Activated CD8-positive, alpha-beta T cell treated with anti-CD3 and anti-CD28 coated beads for 36 hours (primary cell): ENCODE measurements around the gene TMEM141. TPM values are rescaled to one million over a fixed set of nuclear protein-coding genes. Genes with fewer than 3 reads are reported as not detected.
"Not testable (repeated sequence)": the region's sequence is repeated elsewhere in the genome, so short reads cannot be mapped to it uniquely, and the experiment has no call there.

Experiments used
- ATAC-seq: fragments of 200-7000 bp; cut with Tn5 transposase; one replicate; pipeline ENCODE4 v1.10.0; 2021; ENCODE audit warnings: mild to moderate bottlenecking, moderate library complexity
- CTCF ChIA-PET: fragments of 350-600 bp; sonication (Branson Sonifier 250); formaldehyde crosslinking; loops from one replicate; lab custom pipeline; 2021; ENCODE audit warnings: antibody characterized with exemption; lab: Charles Lee
- POLR2A ChIA-PET: fragments of 350-600 bp; sonication (Branson Sonifier 250); formaldehyde crosslinking; loops from one replicate; lab custom pipeline; 2021; ENCODE audit warnings: antibody characterized with exemption; lab: Charles Lee
- DNase-seq: peaks from one replicate; pipeline ENCODE4 v3.0.0-alpha.2; 2020
- H3K27ac Mint-ChIP-seq: one replicate; pipeline ENCODE4 v1.8.0; 2021; ENCODE audit warnings: mild to moderate bottlenecking, mixed read lengths
- H3K27me3 Mint-ChIP-seq: one replicate; pipeline ENCODE4 v1.8.0; 2021; ENCODE audit warnings: mixed read lengths
- H3K36me3 Mint-ChIP-seq: one replicate; pipeline ENCODE4 v1.8.0; 2021; ENCODE audit warnings: low read depth, mixed read lengths
- H3K4me1 Mint-ChIP-seq: one replicate; pipeline ENCODE4 v1.8.0; 2021; ENCODE audit warnings: low read depth, mixed read lengths
- H3K4me3 Mint-ChIP-seq: one replicate; pipeline ENCODE4 v1.8.0; 2021; ENCODE audit warnings: mild to moderate bottlenecking, moderate library complexity, mixed read lengths
- H3K9me3 Mint-ChIP-seq: one replicate; pipeline ENCODE4 v1.8.0; 2021; ENCODE audit warnings: mixed read lengths
- intact Hi-C: fragments of 100-400 bp; cut with micrococcal nuclease; formaldehyde crosslinking; loops from one replicate; pipeline ENCODE4 v1.10.0; 2022
- total RNA-seq, 2 experiments: library from RNA; stranded (reverse); gene quantifications; one replicate each; pipeline ENCODE4 v1.2.3, GENCODE V29; 2021
- TF ChIP-seq, protein P1 (sequence below): fragments of 200-600 bp; IDR thresholded peaks from one replicate; pipeline ENCODE4 v1.8.0; 2022; ENCODE audit warnings: antibody characterized with exemption, mild to moderate bottlenecking

Gene TMEM141
- total RNA-seq, 2 experiments from 2014 or later, result 50.6 to 51.1 TPM

DNA sequence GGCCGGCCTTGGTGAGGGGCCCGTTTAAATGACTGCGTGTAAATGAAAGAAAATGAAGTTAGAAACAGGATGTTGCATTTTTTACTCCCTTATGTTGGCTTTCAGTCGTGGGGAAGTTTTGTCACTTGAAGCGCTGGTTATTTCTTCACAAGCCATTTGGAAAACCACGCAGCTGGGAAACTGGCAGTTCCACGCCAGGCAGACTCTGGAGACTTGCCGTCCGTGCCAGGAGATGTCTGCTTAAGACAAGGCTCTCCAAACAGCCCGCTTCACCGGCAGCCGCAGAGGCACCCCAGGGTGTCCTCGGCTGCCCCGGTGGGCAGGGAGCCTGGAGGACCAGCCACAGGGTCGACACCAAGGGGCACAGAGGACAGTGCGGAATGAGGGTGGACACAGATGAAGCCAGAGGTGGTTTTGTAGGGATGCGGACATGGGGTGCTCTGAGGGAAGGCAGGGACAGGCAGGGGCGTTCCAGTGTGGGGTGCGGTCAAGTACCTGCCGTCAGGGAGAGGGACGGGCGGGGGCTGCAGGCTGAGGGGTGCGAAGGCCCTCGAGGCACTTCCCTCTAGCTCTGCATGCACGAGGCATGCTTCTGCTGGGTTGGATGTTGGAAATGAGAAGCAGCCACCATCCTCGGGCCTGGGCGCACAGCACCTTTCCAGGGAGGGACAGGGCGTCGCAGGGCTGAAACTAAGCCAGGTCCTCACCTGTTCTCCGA is 40.0 kb downstream of the TMEM141 start:
- Mint-ChIP-seq H3K9me3 (no peaks in the 10 kb centered on the region), H3K27ac (no peak overlapping the region)
- CTCF ChIA-PET, result no interaction called here

DNA sequence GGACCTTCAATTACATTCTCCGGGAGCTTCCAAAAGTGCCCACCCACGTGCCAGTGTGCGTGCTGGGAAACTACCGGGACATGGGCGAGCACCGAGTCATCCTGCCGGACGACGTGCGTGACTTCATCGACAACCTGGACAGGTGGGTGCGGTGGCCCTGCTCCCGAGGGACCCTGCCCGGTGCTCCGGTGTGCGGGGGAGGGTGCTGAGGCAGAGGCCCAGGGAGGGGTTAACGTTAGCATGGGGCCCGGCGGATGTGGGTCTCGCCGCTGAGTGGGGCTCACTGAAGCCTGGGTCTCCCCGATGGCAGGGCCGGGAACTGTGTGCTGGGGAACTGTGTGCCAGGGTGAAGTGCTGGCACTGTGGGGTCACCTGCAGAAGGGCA is 40.6 kb downstream of the TMEM141 start:
- ATAC-seq (no peak), DNase-seq (no peak)
- peaks cover 3% of the 10 kb centered on the region for H3K36me3 Mint-ChIP-seq
- no peak overlapping the region for H3K4me3 Mint-ChIP-seq
- intact Hi-C loops, result no loop called here
- H3K27me3 Mint-ChIP-seq, result no peaks in the 10 kb centered on the region
- no peak overlapping the region for H3K27ac Mint-ChIP-seq
- ChIA-PET CTCF (interaction anchor here (1.2 kb wide), 1 partner anchor 10 kb away, joined by 3 read pairs; no protein-coding TSS in a partner anchor), POLR2A (interaction anchor here (1.2 kb wide), 1 partner anchor 8 kb away, joined by 3 read pairs; no protein-coding TSS in a partner anchor)
- TF ChIP-seq, protein P1, sequence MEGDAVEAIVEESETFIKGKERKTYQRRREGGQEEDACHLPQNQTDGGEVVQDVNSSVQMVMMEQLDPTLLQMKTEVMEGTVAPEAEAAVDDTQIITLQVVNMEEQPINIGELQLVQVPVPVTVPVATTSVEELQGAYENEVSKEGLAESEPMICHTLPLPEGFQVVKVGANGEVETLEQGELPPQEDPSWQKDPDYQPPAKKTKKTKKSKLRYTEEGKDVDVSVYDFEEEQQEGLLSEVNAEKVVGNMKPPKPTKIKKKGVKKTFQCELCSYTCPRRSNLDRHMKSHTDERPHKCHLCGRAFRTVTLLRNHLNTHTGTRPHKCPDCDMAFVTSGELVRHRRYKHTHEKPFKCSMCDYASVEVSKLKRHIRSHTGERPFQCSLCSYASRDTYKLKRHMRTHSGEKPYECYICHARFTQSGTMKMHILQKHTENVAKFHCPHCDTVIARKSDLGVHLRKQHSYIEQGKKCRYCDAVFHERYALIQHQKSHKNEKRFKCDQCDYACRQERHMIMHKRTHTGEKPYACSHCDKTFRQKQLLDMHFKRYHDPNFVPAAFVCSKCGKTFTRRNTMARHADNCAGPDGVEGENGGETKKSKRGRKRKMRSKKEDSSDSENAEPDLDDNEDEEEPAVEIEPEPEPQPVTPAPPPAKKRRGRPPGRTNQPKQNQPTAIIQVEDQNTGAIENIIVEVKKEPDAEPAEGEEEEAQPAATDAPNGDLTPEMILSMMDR, result no peak
- no peaks in the 10 kb centered on the region for H3K9me3 Mint-ChIP-seq
- no peaks in the 10 kb centered on the region for H3K4me1 Mint-ChIP-seq

More for the DNA sequence above, 40.0 kb downstream of the TMEM141 start:
- DNase-seq (no peak), ATAC-seq (no peak)
- no peak overlapping the region for H3K4me3 Mint-ChIP-seq
- H3K4me1 Mint-ChIP-seq, result no peaks in the 10 kb centered on the region
- H3K36me3 Mint-ChIP-seq, result peaks cover 4% of the 10 kb centered on the region
- TF ChIP-seq, protein P1, result no peak
- H3K27me3 Mint-ChIP-seq, result no peaks in the 10 kb centered on the region
- intact Hi-C loops, result no loop called here
- POLR2A ChIA-PET, result interaction anchor here (1.2 kb wide), 1 partner anchor 9 kb away, joined by 3 read pairs; no protein-coding TSS in a partner anchor

DNA sequence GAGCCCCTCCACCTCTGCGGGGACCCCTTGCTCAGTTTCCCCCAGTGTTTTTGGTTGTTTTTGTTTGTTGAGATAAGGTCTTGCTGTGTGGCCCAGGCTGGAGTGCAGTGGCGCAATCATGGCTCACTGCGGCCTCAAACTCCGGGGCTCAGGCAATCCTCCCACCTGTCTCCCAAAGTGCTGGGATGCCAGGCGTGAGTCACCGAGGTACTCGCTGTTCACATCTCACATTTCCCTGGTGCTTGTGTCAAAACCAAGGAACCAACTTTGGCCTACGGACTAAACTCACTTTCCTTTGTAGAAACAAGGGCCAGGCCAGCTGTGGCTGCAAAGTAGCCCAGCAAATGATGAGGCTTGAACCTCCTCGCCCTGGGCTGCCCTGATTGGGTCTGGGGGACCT is 41.4 kb downstream of the TMEM141 start:
- no peaks in the 10 kb centered on the region for H3K27me3 Mint-ChIP-seq
- TF ChIP-seq, protein P1, result no peak
- no peaks in the 10 kb centered on the region for H3K9me3 Mint-ChIP-seq
- no peak for ATAC-seq
- CTCF ChIA-PET, result interaction anchor here (0.6 to 1.2 kb wide), 2 partner anchors 9 to 244 kb away, joined by 3 read pairs; no protein-coding TSS in a partner anchor
- H3K27ac Mint-ChIP-seq, result no peak overlapping the region
- DNase-seq, result no peak
- H3K4me3 Mint-ChIP-seq, result no peak overlapping the region
- peaks cover 3% of the 10 kb centered on the region for H3K36me3 Mint-ChIP-seq
- H3K4me1 Mint-ChIP-seq, result no peaks in the 10 kb centered on the region
- POLR2A ChIA-PET, result interaction anchor here (1.2 kb wide), 1 partner anchor 8 kb away, joined by 3 read pairs; no protein-coding TSS in a partner anchor
- intact Hi-C loops, result no loop called here

DNA sequence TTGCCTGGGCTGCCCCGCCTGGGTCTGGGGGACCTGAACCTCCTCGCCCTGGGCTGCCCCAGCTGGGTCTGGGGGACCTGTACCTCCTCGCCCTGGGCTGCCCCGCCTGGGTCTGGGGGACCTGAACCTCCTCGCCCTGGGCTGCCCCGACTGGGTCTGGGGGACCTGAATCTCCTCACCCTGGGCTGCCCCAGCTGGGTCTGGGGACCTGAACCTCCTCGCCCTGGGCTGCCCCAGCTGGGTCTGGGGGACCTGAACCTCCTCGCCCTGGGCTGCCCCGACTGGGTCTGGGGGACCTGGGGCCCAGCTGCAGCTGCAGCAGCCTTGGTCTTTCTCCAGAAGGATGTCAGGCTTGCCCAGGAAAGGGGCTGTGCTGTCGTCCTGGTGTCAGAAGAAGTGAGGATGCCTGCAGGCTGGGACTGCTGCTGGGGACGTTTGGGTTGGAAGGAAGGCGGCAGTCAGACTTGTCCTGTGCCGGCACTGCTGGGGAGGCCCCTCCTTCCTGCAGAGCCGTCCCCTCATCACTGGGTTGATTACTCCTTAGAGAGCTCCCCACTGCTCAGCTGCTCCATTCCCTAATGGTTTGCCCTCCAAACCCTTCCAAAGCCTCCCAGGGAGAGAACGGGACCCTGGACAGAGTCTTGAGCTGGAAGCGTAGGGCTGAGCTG is 42.4 kb downstream of the TMEM141 start:
- CTCF ChIA-PET, result interaction anchor here (0.6 to 1.0 kb wide), 3 partner anchors 14 to 245 kb away, joined by 3 to 4 read pairs (median 3); no protein-coding TSS in a partner anchor
- H3K4me1 Mint-ChIP-seq, POLR2A ChIA-PET, H3K9me3 Mint-ChIP-seq, H3K27ac Mint-ChIP-seq, intact Hi-C loops, H3K36me3 Mint-ChIP-seq, ATAC-seq, H3K27me3 Mint-ChIP-seq, DNase-seq, H3K4me3 Mint-ChIP-seq: not testable (repeated sequence)

DNA sequence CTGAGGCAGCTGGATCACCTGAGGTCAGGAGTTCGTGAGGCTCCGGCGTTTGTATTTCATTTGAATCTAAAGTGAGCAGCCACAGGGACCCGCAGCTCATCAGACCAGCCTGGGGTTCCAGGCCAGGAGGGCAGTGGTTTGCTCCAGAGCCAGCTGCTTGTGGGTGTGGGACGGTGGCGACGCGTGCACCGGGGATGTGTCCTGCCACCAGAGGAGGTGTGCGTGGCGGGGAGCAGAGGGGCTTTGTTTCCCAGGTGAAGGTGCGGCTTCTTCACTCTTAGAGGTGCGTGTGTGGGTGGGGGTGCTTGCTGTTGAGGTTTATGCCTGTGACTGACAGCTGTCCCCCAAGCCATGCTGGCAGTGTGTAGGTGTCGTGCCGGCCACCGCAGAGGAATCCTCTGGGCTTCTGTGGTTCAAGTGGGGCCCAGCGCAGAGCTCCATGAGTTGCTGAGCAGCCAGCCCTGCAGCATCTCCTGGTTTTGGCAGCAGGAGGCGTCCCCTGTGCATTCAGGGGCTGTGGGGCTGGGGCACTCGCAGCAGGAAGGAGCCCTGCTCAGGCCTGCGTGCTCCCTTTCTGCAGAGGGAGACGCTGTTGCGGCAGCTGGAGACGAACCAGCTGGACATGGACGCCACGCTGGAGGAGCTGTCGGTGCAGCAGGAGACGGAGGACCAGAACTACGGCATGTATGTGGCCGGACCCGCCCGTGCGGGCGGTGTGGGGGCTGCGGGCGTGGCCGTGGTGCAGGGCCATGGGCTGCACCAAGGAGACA is 44.2 kb downstream of the TMEM141 start:
- Mint-ChIP-seq H3K4me3 (no peak overlapping the region), H3K9me3 (no peaks in the 10 kb centered on the region), H3K4me1 (peaks cover 3% of the 10 kb centered on the region), H3K36me3 (peaks cover 2% of the 10 kb centered on the region), H3K27ac (no peak overlapping the region), H3K27me3 (no peaks in the 10 kb centered on the region)
- CTCF ChIA-PET, result interaction anchor here (0.6 to 1.3 kb wide), 2 partner anchors 9 to 36 kb away, joined by 3 to 6 read pairs; no protein-coding TSS in a partner anchor
- TF ChIP-seq, protein P1, result no peak
- POLR2A ChIA-PET, result no interaction called here
- ATAC-seq (no peak), DNase-seq (no peak)
- intact Hi-C loops, result no loop called here
